GOT3 (cell line): Measurements from ENCODE around the gene GREB1L.
"Not testable (repeated sequence)": the region's sequence is repeated elsewhere in the genome, so short reads cannot be mapped to it uniquely, and the experiment has no call there.

Experiments
- DNase-seq: peaks from one replicate; lab custom pipeline; 2025; ENCODE audit warnings: mixed read lengths; lab: John Stamatoyannopoulos, UW

Gene GREB1L

GRCh38 chr18:21366896-21367295 lies 124.9 kb downstream of the GREB1L start:
- DNase-seq, result no peak

- DNase-seq, result no peak
These were observed 127.1 kb downstream of the GREB1L start for GRCh38 chr18:21369146-21369545.

GRCh38 chr18:21369597-21369996 lies 127.6 kb downstream of the GREB1L start:
- not testable (repeated sequence) for DNase-seq

- DNase-seq, result no peak
These were observed 141.0 kb downstream of the GREB1L start for GRCh38 chr18:21383031-21383430.

- DNase-seq, result no peak
These were observed 144.7 kb downstream of the GREB1L start for GRCh38 chr18:21386523-21387240.

- no peak for DNase-seq
These were observed 145.9 kb downstream of the GREB1L start for GRCh38 chr18:21387886-21388285.

GRCh38 chr18:21389283-21389682 lies 147.3 kb downstream of the GREB1L start:
- DNase-seq, result no peak

- no peak for DNase-seq
These were observed 147.9 kb downstream of the GREB1L start for GRCh38 chr18:21389903-21390302.

- no peak for DNase-seq
These were observed 149.1 kb downstream of the GREB1L start for GRCh38 chr18:21391074-21391673.

GRCh38 chr18:21393986-21394385 lies 152.0 kb downstream of the GREB1L start:
- DNase-seq, result no peak

GRCh38 chr18:21398121-21398520 lies 156.1 kb downstream of the GREB1L start:
- no peak for DNase-seq

- no peak for DNase-seq
These were observed 160.2 kb downstream of the GREB1L start for GRCh38 chr18:21402272-21402671.

GRCh38 chr18:21404426-21404825 lies 162.4 kb downstream of the GREB1L start:
- no peak for DNase-seq

- DNase-seq, result no peak
These were observed 164.1 kb downstream of the GREB1L start for GRCh38 chr18:21406116-21406515.

GRCh38 chr18:21408681-21409080 lies 166.6 kb downstream of the GREB1L start:
- DNase-seq, result no peak

- no peak for DNase-seq
These were observed 191.4 kb downstream of the GREB1L start for GRCh38 chr18:21433436-21433835.

- no peak for DNase-seq
These were observed 197.4 kb downstream of the GREB1L start for GRCh38 chr18:21439431-21439846.

GRCh38 chr18:21441670-21442069 lies 199.6 kb downstream of the GREB1L start:
- no peak for DNase-seq

GRCh38 chr18:21443776-21444464 lies 201.9 kb downstream of the GREB1L start:
- no peak for DNase-seq

GRCh38 chr18:21444465-21445212 lies 202.6 kb downstream of the GREB1L start:
- no peak for DNase-seq

- no peak for DNase-seq
These were observed 206.3 kb downstream of the GREB1L start for GRCh38 chr18:21448299-21448698.
